ENCODE data around the gene GYS1.
A peak's percentile ranks its signal among the peaks of the same experiment; 100 is the strongest.

GYS1 gene

DNA sequence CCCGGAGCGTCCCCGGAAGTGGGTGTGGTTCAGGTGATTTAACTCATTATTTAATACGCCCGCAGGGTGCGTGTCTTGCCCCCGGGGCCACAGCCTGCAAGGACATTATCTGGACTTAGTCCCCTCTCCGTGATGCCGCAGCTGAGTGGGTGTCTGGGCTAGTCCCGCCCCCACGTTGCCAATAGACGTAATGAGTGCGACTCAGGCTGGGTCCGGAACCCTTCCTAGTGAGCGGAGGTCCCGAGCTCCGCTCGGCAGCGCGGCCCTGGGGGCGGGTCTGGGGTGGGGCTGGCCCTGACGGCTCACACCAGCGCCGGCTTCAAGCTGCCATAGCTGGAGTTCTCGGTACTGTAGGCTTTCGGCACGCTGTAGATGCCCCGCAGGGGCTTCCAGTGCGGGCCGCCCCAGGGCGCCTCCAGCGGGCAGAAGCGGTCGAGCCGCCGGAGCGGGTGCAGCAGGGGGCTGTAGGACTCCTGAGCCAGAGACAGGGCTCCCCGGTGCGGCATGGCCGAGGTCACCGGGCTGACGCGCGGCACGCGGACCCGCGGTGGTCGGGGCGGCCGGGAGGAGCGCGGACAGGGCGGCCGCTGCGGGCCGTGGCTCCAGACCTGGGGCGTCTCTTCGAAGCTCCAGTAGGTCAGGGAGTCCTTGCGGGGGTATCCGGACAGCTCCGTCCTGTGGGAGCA lies 24.7 kb upstream of the GYS1 start:
- peak; percentile 88 for DNase-seq (ENCODE audit: low spot score)

DNA sequence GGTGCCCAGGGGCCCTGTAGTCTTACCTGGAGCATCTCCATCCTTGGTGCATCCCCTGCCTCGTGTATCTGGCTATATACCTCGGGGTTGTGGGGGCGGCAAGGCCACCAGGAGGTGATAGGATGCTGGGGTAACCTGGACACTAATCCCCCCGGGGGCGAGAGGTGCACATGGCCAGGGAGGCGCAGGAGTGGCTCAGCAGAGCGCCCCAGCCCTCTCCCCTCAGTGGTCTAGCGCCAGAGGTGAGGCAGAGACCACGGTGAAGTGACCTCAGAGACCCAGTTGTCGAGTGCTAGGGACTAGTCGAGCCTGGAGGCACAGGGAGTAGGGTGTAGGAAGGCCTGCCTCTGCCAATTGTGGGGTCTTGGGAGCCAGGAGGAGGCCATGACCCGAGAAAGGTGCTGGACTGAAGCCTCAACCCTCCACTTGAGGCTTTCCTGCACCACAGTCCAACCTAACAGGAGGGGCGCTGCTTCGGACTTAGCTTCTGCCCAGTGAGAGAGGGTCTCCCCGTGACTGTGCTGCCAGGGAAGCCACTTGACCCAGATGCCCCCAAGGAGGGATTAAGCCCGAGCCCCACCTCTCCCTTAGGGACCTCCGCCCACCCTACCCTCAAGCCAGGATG lies 24.0 kb upstream of the GYS1 start, which contains the start of gene LHB:
LHB (minus strand) TSS at position 51 of the 625 bp plus-strand sequence; CDS start at position 41, 10 bp downstream.
- DNase-seq (ENCODE audit: low spot score): no peak

- DNase-seq (ENCODE audit: low spot score): no peak
Measured at GRCh38 chr19:49016067-49016839, 23.1 kb upstream of the GYS1 start.

GRCh38 chr19:49014870-49015255 lies 21.8 kb upstream of the GYS1 start:
- no peak for DNase-seq (ENCODE audit: low spot score)

DNA sequence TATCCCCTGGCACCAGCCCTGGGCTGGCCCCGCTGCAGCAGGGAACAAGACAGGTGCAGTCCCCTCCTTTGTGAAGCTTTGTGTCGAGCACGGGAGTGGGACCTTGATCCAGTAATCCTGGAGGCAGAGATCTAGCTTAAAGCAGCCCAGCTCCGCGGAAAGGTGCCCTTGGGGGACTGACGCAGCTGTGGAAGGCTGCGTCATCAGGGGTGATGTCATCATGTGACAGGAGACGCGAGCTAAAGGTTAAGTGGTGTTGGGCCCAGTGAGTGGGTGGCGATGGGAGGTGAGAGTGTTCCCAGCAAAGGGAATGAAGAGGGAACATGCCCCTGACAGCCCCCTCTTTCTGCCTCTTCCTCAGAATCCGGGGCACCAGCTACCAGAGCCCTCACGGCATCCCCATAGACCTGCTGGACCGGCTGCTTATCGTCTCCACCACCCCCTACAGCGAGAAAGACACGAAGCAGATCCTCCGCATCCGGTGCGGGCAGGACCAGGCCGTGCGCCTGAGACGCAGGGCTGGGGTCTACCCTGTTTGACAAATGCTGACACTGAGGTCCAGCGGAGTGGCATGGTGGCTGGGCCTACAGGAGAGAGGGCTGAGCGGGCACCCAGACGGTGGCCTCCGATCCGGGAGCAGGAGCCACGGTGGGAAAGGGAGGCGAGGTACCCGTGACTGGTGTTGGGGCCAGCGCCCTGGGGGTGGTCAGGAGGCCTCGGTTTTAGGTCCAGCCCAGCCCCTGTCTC lies 21.2 kb upstream of the GYS1 start:
- no peak for DNase-seq (ENCODE audit: low spot score)

GRCh38 chr19:49011194-49011593 lies 18.1 kb upstream of the GYS1 start:
- no peak for DNase-seq (ENCODE audit: low spot score)

- no peak for DNase-seq (ENCODE audit: low spot score)
Measured at GRCh38 chr19:49010453-49010852, 17.3 kb upstream of the GYS1 start.

GRCh38 chr19:49009828-49010227 lies 16.7 kb upstream of the GYS1 start:
- DNase-seq (ENCODE audit: low spot score): no peak

- DNase-seq (ENCODE audit: low spot score): no peak
Measured at GRCh38 chr19:49006905-49007304, 13.8 kb upstream of the GYS1 start.

DNA sequence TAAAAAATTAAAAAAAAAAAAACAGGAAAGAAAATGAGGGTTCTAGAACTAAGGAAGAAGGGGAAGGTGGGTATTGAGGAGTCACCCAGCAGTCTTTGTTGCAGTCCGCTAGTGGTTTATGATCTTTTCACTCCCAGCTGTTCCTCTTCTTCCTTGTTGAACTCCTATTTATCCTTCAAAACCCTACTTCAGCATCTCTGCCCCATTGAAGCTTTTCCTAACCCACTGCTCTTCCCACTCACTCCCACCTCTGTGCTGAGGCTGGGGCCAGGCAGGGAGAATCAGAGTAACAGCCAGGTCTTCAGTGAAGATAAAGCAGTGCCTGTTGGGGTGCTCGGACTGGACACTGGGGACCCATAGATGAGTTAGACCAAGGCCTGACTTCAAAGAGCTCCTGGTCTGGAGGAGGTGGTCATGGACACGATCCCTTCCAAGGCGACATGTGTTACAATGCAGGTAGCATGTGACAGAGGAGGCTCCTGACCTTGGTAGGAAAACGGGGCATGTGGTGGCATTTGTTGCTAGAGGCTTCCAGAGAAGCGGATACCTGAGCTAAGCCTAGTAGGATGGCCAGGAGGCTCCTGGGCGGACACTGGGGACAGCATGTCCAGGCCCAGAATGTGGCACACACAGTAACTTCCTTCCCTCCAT lies 12.0 kb upstream of the GYS1 start:
- no peak for DNase-seq (ENCODE audit: low spot score)

DNA sequence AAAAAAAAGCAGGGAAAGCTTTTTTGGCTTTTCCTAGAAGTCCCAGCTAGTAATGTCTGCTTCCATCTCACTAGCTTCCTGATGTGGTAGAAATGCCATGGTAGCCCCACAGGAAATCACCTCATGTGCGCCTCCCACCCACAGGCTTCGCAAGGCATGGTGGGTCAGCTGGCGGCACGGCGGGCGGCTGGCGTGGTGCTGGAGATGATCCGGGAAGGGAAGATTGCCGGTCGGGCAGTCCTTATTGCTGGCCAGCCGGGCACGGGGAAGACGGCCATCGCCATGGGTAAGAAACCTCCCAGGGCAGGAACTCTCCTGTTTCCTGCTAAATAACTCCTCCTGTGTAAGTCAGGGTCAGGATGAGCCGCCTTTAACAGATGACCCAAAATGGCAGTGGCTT lies 11.0 kb upstream of the GYS1 start:
- no peak for DNase-seq (ENCODE audit: low spot score)

DNA sequence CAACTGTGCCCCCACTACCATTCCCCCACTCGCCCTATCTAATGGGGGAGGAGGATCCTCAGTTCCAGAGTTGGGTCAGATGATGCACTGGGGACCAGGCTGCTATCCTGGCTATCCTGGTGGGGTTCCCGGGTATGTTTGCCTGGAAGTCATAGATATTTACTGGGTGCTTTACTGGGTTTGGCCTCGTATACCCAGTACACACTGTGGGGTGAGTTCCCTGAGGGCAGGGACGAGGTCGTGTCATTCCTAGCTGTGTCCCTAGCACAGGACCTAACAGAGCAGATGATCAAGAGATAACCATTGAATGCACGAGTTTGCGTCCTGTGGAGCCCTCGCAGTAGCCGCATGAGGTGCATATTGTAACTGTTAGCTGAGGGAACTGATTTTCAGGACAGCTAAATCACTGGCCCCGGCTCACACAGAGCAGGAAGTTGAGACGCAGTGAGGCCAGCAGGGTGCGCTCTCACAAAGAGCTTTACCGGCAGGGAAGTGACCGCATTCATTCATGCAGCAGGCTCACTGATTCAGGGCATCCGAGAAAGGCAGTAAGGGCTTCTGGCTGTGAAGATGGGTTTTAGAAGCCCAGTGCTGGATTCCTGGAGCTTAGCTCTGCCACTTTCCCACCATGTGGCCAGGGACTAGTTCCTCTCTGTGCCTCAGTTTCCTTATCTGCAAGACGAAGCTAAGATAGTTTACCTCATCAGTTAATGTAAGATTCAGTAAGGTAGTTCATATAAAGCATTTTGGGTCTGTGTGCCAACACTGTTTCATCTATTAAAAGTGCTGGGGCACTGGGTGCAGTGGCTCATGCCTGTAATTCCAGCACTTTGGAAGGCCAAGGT lies 6.6 kb upstream of the GYS1 start:
- peak; percentile 80 for DNase-seq (ENCODE audit: low spot score)

DNA sequence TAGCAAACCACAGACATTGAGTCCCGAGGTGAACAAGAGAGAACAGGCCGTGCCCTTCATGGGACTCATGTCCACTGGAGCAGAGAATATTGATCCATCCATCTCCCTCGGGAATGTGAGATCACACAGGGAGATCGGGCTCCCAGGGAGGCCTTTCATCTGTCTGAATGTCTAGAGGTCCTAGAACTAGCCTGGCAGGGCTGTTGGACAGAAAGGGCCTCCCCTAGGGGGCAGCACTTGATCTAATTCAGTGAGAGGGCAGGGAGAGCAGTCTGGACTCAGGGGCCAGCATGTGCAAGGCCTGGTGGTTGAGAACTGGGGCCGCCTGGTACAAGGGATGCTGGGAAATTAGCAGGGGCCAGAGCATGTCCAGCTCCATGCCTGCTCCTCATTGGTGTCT lies 4.9 kb upstream of the GYS1 start:
- no peak for DNase-seq (ENCODE audit: low spot score)

- DNase-seq (ENCODE audit: low spot score): no peak
Measured at GRCh38 chr19:48994035-48994386, 902 bp upstream of the GYS1 start.

GRCh38 chr19:48992581-48993174 lies 431 bp downstream of the GYS1 start:
- no peak for DNase-seq (ENCODE audit: low spot score)

DNA sequence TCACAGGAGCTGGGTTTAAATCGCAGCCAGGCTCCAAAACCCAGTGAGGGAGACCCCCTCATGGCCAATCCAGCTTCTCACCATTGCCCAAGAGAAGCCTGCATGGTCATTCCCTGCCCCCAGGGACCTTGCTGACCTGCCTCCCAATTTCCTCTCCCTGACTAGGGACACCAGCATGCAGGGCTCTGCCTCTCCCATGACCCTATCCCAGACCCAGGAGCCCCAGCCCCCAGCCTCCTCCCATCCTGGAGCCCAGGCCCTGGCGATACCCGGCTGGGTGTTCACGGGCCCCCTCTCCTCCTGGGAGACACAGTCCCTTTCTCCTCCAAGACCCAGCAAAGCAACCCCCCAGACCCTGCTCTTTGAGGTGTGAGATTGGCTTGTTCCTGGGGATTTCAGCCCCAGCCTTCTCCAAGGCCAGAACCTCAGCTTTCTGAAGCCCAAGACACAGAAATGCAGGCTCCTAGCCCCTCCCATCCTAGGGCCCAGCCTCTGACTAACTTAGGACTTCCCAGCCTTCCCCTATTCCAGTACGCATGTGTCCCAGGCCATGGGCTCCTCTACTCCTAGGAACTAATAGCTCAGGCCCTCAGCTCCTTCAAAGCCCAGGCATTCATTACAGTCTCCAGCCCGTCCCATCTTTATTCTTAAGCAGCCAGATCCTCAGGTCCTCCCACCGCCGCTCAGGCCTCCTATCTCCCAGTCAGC lies 1.1 kb downstream of the GYS1 start:
- peak; percentile 97 for DNase-seq (ENCODE audit: low spot score)

DNA sequence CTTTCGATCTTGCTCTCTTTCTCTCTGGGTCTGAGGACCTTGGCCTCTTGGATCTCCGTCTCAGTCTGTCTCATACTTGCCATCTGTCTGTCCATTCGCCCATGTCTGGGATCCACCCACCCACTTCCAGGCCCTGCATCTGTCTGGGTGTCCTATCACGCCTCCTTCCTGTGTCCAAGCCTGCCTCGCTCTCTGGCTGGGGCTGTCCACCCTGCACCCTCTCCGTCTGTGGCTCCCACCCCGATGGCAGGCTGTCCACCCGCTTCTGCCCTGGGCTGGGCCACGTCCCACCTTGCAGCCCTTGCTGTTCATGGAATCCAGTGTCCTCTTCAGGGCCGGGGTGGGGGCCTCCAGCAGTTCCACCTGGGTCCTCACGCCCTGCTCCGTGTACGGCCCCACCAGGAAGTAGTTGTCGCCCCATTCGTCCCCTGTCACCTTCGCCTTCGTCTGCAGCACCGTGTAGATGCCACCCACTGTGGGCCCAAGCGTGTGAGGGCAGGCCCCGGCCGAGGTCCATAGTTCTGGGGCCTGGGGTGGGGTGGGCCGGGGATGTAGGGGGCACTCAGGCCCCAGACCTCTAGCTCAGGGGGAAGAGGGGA lies 2.0 kb downstream of the GYS1 start:
- DNase-seq (ENCODE audit: low spot score): no peak

GRCh38 chr19:48990400-48990799 lies 2.7 kb downstream of the GYS1 start:
- DNase-seq (ENCODE audit: low spot score): no peak

DNA sequence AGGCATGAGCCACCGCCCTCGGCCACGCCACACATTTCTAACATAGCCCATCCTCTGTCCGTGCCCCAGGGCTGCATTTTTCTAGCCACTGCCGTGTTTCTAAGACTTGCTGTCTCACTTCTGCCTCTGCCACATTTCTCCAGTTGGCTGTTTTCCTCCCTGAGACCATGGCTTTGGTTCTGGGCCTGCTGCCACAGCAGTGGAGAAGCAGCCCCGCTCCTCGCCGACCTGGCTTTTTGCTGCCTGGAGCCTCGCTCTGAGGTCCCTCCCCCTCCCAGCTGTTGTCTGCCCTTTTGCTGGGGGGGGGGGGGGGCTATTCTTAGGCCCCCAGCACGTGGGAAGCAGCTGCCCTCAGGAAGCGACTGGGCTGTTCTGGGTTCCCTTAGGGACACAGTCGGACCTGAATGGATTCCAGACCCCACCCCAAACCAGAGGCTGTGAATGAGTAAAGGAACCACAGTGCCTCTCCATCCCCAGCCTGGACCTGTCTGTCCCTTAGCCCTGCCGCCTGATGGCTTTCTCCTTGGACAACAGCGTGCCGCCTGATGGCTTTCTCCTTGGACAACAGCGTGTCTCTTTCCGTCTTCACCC lies 3.3 kb downstream of the GYS1 start:
- DNase-seq (ENCODE audit: low spot score): no peak

Data from hepatic stellate cell (primary cell).